Endothelial cell of umbilical vein (primary cell): ENCODE data around the gene COL6A3. TPM values are rescaled to one million over a fixed set of nuclear protein-coding genes. Genes with fewer than 3 reads are reported as not detected.

Experiments used
- BruUV-seq: library from RNA; stranded (reverse); fragments of 400-500 nt; replicated peaks from 2 replicates; lab custom pipeline; 2021; lab: Mats Ljungman, UMichigan
- CTCF ChIA-PET: fragments of 300-600, 350-600 bp; sonication (Branson Sonifier 250); formaldehyde crosslinking; loops from one replicate; lab custom pipeline; 2021; ENCODE audit warnings: antibody characterized with exemption, inconsistent platforms; lab: Charles Lee
- POLR2A ChIA-PET: fragments of 300-600, 350-600 bp; sonication (Branson Sonifier 250); formaldehyde crosslinking; loops from one replicate; lab custom pipeline; 2021; ENCODE audit warnings: antibody characterized with exemption, inconsistent platforms; lab: Charles Lee
- DNase-seq: peaks from one replicate; pipeline ENCODE4 v3.0.0-alpha.2; 2011; ENCODE audit warnings: low read depth, low spot score
- FAIRE-seq: peaks from 2 replicates; lab custom pipeline; 2011; peaks lifted over from hg19 to GRCh38; lab: Jason Lieb, UNC
- H2AFZ ChIP-seq: 2 replicates; pipeline ENCODE4 v1.6.0; 2012; ENCODE audit warnings: low read depth, low read length, control low read depth, inconsistent platforms
- H3K27ac ChIP-seq: 2 replicates; pipeline ENCODE4 v1.5.1; 2011; ENCODE audit warnings: low read depth, mild to moderate bottlenecking, control low read depth, low read length, moderate library complexity; ENCODE audit not compliant: insufficient read depth
- H3K27me3 ChIP-seq, 2 experiments: 2 replicates each; pipeline versions ENCODE4 v1.6.0 to v1.6.1; 2011; ENCODE audit warnings: low read length in 2 of 2, mixed read lengths in 1 of 2; ENCODE audit not compliant: control insufficient read depth in 2 of 2, insufficient read depth in 2 of 2
- H3K36me3 ChIP-seq, 2 experiments: 2 replicates in 1 of 2; 3 replicates in 1 of 2; pipeline ENCODE4 v1.5.1; 2011; ENCODE audit warnings: low read length in 2 of 2, mild to moderate bottlenecking in 1 of 2, moderate library complexity in 1 of 2; ENCODE audit not compliant: control insufficient read depth in 2 of 2, insufficient read depth in 2 of 2; ENCODE audit errors: extremely low read depth in 1 of 2
- H3K4me1 ChIP-seq: 3 replicates; pipeline ENCODE4 v1.5.1; 2011; ENCODE audit warnings: mild to moderate bottlenecking, low read length; ENCODE audit not compliant: control insufficient read depth, insufficient read depth; ENCODE audit errors: extremely low read depth
- H3K4me2 ChIP-seq: 2 replicates; pipeline ENCODE4 v1.6.1; 2011; ENCODE audit warnings: low read length, control low read depth, mixed read lengths; ENCODE audit not compliant: insufficient read depth
- H3K4me3 ChIP-seq, 3 experiments: fragments of 200-600 bp in 1 of 3; sonication (generic), shearing (Covaris generic) in 1 of 3; replicated peaks in 1 of 3; 2 replicates each; pipeline ENCODE4 v1.5.1; 2011 to 2016; ENCODE audit warnings: control low read depth in 3 of 3, low read length in 3 of 3, mild to moderate bottlenecking in 2 of 3, inconsistent platforms in 1 of 3, low read depth in 1 of 3, moderate library complexity in 1 of 3; ENCODE audit not compliant: insufficient read depth in 1 of 3
- H3K79me2 ChIP-seq: 2 replicates; pipeline ENCODE4 v1.6.0; 2012; ENCODE audit warnings: low read length, inconsistent platforms; ENCODE audit not compliant: control insufficient read depth, insufficient read depth
- H3K9ac ChIP-seq: replicated peaks from 2 replicates; pipeline ENCODE3; 2011; ENCODE audit warnings: low read length, control low read depth; ENCODE audit not compliant: insufficient read depth; ENCODE audit errors: extremely low read depth
- H3K9me1 ChIP-seq: replicated peaks from 3 replicates; pipeline ENCODE4 v1.6.0; 2011; ENCODE audit warnings: mild to moderate bottlenecking, low read length; ENCODE audit not compliant: control insufficient read depth, insufficient read depth; ENCODE audit errors: extremely low read depth
- H3K9me3 ChIP-seq: replicated peaks from 2 replicates; pipeline ENCODE4 v1.5.1; 2012; ENCODE audit warnings: low read length, inconsistent platforms; ENCODE audit not compliant: control insufficient read depth, insufficient read depth
- H4K20me1 ChIP-seq: replicated peaks from 2 replicates; pipeline ENCODE3; 2011; ENCODE audit warnings: mild to moderate bottlenecking, low read length; ENCODE audit not compliant: control insufficient read depth, insufficient read depth; ENCODE audit errors: extremely low read depth
- CTCF ChIP-seq, 2 donors: IDR thresholded peaks; 1 replicate in 1 of 2; 2 replicates in 1 of 2; pipeline ENCODE4 v1.5.1; 2011; ENCODE audit warnings: low read length in 2 of 2, mild to moderate bottlenecking in 2 of 2, moderate library complexity in 2 of 2, control low read depth in 1 of 2, inconsistent platforms in 1 of 2, low read depth in 1 of 2; ENCODE audit not compliant: insufficient read depth in 1 of 2; ENCODE audit errors: extremely low read depth in 1 of 2
- EZH2 ChIP-seq: IDR thresholded peaks from 2 replicates; pipeline ENCODE4 v1.6.1; 2012; ENCODE audit warnings: borderline replicate concordance, low read depth, mild to moderate bottlenecking, moderate library complexity, low read length, inconsistent platforms; ENCODE audit not compliant: severe bottlenecking
- FOS ChIP-seq: IDR thresholded peaks from 2 replicates; pipeline ENCODE4 v1.6.1; 2011; ENCODE audit warnings: mild to moderate bottlenecking, low read length, moderate library complexity, borderline replicate concordance; ENCODE audit not compliant: insufficient read depth
- GATA2 ChIP-seq: IDR thresholded peaks from 2 replicates; pipeline ENCODE4 v1.7.0; 2011; ENCODE audit warnings: low read depth, mild to moderate bottlenecking, moderate library complexity, mixed read lengths, low read length; ENCODE audit not compliant: insufficient read length, insufficient read depth
- JUN ChIP-seq: IDR thresholded peaks from 2 replicates; pipeline ENCODE4 v1.6.1; 2011; ENCODE audit warnings: borderline replicate concordance, low read depth; ENCODE audit not compliant: insufficient read length, insufficient read depth
- MAX ChIP-seq: IDR thresholded peaks from 2 replicates; pipeline ENCODE4 v1.6.1; 2011; ENCODE audit not compliant: insufficient read depth, insufficient read length
- MYC ChIP-seq: IDR thresholded peaks from one replicate; pipeline ENCODE4 v1.6.1; 2011; ENCODE audit warnings: mild to moderate bottlenecking, low read depth, low read length
- POLR2A ChIP-seq: IDR thresholded peaks from 2 replicates; pipeline ENCODE4 v1.6.1; 2012; ENCODE audit warnings: low read depth, mild to moderate bottlenecking, control low read depth, low read length
- POLR2AphosphoS5 ChIP-seq: IDR thresholded peaks from 2 replicates; pipeline ENCODE4 v1.6.1; 2012; ENCODE audit warnings: low read depth, mild to moderate bottlenecking, control low read depth, low read length, moderate library complexity; ENCODE audit not compliant: insufficient read depth
- dilution Hi-C: fragments of 300-500 bp; cut with MboI; formaldehyde crosslinking; loops from one replicate; pipeline ENCODE4 v1.15.0; 2019; ENCODE audit warnings: low sequenced_read_pairs; ENCODE audit not compliant: extremely low pct_ligation_motif_present
- intact Hi-C: fragments of 100-400 bp; cut with micrococcal nuclease; formaldehyde crosslinking; loops from one replicate; pipeline ENCODE4 v1.10.0; 2022
- polyA plus RNA-seq, 4 experiments: library from polyadenylated mRNA; depleted of rRNA in 3 of 4; stranded (reverse) in 3 of 4; unstranded in 1 of 4; fragments of >200 nt; gene quantifications; 2 replicates each; pipeline versions ENCODE4 v1.2.1 to v1.2.3, GENCODE V29; 2011 to 2012; ENCODE audit warnings: missing spikeins in 1 of 4
- total RNA-seq: library from RNA; stranded (reverse); gene quantifications from 2 replicates; pipeline ENCODE4 v1.2.3, GENCODE V29; 2021

COL6A3 gene
- total and polyA plus RNA-seq, 2 donors (not counting 3 experiments of a cell fraction or from before 2014, with no cell fraction given): 0.03 TPM; not detected in 1

- no peaks in the 10 kb centered on the region for H3K79me2 ChIP-seq
- H3K4me1 ChIP-seq: no peaks in the 10 kb centered on the region
- intact Hi-C loops (no loop called here), dilution Hi-C loops (no loop called here)
- no peak overlapping the region for H2AFZ ChIP-seq
- BruUV-seq: no TSS peak
- no peak overlapping the region for H3K4me2 ChIP-seq
- DNase-seq (no peak), FAIRE-seq (no peak)
- CTCF ChIA-PET: no interaction called here
- POLR2A ChIA-PET: no interaction called here
- TF ChIP-seq JUN: no peak
- TF ChIP-seq POLR2AphosphoS5: no peak
- TF ChIP-seq POLR2A: no peak
- TF ChIP-seq CTCF (IDR thresholded peaks at IDR 0.05; ENCODE audit: extremely low read depth in 1 of 2, insufficient read depth in 1 of 2, low read depth in 1 of 2, low read length in 2 of 2): no peak
- no peak for TF ChIP-seq MYC
- TF ChIP-seq MAX: no peak
- TF ChIP-seq EZH2: no peak
- no peak for TF ChIP-seq FOS
- no peak for TF ChIP-seq GATA2
- no peaks in the 10 kb centered on the region for H3K9me3 ChIP-seq
- no peak overlapping the region for H3K27ac ChIP-seq
- no peaks in the 10 kb centered on the region for H3K9me1 ChIP-seq
- H3K9ac ChIP-seq: no peak overlapping the region
- H4K20me1 ChIP-seq: no peaks in the 10 kb centered on the region
- H3K27me3 ChIP-seq: peaks cover 9 to 10% of the 10 kb centered on the region in 2 experiments
- H3K4me3 ChIP-seq: no peak overlapping the region
- H3K36me3 ChIP-seq: no peaks in the 10 kb centered on the region
These were observed 13.8 kb downstream of the COL6A3 start for GRCh38 chr2:237400199-237400598.
